GM10847 (cell line): Measurements from ENCODE around the gene SOBP.

Experiments
- POLR2A ChIP-seq: IDR thresholded peaks from 2 replicates; pipeline ENCODE4 v1.6.1; 2011; ENCODE audit not compliant: insufficient read length; ENCODE audit errors: extremely low read depth

Gene SOBP

DNA sequence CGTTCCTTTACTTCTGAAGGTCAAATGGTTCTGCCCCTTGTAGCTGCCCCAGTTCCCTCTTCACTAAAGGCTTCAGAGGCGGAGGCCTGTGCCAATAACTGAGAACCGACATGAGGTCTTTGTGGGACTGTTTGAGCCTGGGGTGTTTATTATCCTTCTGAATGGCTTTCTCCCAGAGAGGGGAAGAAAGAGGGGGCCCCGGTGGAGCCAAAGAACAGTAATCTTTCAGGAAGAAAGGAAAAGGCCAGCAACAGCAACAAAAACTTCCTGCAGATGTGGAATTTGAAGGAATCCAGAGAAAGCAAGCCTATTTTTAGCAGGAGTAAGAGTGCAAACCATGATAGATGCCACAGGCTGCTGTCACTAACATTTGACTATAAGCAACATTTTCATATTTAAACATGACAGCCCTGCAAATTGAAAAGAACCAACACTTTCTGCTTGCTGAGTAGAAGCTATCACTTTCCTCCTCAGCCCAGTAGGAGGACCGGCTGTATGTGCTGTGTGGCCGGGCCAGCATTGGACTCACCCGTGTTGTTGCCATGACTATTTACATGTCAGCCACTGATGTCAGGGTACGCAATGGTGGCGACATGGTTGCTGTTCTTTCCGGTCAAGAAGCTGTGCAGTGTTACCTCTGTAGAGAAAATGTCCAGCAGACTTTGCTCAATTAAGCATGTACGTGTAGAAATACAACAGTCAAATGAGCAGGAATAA lies 121.3 kb downstream of the SOBP start:
- TF ChIP-seq POLR2A: no peak

DNA sequence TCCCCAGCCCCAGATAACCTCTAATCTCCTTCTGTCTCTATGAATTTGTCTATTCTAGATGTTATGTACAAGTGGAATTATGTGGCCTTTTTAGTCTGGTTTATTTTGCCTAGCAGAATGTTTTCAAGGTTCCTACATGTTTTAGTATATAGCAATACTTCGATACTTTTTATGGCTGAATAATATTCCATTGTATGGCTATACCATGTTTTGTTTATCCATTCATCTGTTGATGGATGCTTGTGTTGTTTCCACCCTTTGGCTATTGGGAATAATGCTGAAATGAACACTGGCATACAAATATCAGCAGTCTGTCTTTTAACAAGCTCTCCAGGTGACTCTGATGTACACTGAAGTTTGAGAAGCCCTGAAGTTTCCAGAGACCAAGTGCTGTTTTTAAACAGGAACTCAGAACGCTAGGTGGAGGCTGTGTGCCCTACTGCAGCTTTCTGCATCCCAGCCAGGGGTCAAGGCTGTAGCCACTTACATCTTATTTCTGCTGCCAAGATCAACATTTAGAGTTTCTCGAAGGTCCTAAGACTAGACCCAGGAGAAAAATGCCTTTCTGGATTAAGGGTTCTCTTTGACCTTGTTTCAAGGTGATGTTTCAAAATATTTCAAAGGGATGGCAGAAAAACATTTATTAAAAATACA lies 123.0 kb downstream of the SOBP start:
- no peak for TF ChIP-seq POLR2A

DNA sequence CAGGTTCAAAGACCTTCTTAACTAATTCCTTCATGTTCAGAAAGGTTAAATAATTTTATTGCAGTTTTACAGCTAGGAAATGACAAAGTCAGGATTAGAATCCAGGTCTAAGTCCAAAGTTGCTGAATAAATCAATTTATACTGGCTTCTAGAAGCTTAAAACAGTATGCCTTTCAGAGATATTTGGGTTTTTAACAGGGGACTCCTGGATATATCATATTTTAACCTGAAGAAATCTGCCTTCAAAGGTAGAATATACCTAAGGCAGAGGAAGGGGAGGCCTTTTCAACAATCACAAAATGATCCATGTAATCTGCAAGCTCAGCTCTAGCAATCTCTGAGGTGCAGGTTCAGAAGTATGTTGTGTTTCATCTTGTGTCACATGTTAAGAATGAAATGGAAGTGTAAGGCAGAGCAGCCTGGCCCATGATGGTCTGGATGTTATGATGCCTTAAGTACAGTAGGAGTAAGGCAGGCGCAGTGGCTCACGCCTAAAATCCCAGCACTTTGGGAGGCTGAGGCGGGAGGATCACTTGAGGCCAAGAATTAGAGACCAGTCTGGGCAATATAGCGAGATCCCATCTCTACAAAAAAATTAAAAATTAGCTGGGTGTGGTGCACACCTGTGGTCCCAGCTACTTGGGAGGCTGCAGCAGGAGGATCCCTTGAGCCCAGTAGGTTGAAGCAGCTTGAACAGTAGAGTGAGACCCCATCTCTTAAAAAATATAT lies 123.9 kb downstream of the SOBP start:
- TF ChIP-seq POLR2A: no peak

DNA sequence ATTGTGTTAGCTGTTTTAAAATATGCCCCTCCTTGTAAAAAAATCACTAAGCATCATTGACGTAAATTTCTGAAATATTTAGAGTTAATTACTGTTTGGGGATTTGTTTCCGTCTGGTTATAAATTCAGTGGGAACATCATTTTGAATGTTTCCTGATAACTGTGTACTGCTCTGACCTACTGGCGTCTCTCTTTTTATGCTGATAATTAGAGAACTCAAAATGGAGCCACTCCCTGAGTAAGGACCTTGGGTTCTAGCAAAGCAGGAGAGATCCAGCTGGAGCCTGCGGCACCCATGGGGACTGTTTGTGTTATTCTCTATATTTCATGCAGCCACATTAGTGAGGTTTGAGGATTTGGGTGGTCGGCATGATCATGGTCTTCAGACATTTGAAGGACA lies 124.9 kb downstream of the SOBP start:
- no peak for TF ChIP-seq POLR2A

DNA sequence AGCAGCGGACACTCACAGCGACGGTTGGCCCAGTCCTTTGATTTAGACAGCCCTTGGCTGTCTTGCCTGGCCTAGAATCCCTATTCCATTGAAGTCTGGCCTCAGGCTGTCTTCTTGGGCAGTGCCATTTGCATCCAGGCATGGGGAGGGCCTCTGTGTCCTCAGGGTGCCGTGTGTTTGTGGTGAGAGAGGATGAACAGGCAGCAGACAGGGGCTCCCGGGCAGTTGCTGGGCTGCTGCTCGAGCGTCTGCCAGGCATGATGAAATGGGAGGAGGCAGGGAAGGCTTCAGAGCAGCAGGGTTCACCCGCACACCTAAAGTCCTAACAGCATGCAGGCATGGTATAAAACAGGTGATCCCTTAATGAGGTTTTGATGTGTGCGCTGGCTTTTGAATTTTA lies 126.9 kb downstream of the SOBP start:
- TF ChIP-seq POLR2A: no peak

DNA sequence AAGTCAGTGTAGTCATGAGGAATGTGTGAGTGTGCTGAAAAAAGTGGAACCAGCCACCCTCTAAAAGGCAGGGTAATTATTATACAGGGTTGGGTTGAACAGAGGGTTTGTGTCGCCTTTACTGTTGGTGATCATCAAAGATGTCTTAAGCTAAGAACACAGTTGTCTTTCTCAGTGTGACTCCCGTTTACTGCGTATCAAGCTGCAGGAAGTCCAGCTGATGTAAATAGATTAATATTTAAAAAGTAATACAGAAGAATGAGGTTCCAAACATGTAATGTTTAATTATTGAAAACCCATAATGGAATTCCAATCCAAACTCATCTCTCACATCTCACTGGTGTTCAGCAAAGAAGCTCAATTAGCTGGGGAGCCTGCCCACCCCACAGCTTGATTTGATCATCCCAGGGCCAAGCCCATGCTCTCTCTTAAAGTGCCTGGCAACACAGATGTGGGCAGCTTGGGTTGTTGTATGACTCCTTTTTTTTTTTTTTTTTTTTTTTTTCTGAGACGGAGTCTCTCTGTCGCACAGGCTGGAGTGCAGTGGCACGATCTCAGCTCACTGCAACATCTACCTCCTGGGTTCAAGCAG lies 127.5 kb downstream of the SOBP start:
- no peak for TF ChIP-seq POLR2A

DNA sequence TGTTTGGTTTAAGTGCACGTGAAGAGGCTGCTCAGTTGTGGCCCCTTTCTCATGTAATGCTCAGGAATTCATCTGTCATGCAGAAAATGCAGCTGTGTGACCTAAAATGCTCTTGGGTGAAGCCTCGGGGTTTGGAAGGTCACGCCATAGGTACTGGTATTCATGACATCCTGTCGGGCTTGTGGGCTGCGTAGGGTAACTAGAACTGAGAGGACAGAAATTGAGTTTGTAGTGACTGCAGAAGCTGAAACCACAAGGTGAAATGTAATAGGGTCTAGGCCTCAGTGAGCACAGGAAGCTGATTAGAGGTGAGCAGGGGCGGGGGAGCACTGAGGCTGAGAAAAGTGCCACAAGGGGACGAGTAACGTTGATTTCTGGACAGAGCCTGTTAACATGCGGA lies 128.8 kb downstream of the SOBP start:
- TF ChIP-seq POLR2A: no peak

DNA sequence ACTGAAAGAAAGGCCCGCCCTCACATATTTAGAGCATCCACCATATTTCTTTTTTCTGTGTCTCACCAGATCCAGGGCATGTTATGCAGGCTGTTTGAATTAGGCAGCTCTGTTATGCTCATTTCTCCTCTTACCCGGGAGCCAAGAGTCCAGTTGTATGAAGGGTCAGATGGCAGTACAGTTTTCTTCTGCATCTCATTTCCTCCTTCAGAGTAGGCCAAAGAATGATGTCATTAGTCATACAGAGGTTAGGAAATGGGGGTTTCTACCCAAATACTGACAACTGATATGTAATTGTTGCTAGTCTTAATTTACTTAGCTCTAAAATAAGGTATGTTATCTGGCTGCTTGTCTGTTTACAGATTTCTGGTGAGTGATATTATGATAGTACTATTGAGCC lies 130.8 kb downstream of the SOBP start:
- TF ChIP-seq POLR2A: no peak

DNA sequence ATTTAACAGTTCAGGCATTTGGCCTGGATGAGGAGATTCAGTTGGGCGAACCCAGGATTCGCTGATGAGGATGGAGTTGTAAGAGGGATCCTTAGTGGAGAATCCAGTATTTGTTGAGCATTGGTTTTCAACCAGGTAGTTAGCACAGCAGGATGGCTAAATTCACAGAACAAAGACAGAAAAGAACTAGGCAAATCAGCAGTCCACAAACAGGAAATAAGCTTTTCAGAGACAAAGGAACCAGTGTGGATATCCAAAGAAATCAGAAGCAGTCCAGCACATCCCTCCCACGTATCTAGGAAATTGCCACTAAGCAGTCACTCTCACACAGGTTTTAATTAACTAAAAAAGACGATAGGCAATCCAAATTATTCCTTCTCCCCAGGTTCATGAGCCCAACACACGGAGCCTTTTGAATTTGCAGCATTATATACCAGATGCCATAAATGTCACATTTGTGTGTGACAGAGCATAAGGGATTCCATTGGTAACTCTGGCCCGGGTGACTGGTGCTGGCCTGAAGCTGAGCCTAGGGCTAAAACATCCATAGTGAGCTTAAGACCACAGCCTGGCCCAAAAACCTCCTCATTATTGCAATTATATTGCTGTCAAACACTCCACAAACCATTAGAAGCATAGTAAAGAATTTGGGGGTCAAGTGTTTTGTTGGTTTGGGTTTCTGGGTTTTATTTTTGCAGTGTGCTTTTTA lies 131.5 kb downstream of the SOBP start:
- no peak for TF ChIP-seq POLR2A

DNA sequence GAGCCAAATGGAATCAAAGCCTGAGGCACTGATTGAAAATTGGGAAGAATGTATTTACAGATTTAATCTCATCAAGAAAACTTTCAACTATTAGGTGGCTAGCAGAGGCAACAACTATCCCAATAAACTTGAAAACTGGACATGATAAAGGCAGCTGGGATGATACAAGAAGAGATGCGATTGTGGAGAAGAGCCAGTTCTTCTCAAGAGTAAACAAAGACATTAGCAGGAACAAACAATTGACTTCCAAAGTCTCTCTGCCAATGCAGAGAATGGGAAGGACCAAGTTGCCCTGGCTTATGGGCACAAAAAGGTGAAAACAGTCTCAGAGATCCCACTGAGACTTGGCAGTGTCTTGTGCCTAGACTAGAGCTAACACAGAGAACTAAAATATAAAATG lies 132.4 kb downstream of the SOBP start:
- no peak for TF ChIP-seq POLR2A

DNA sequence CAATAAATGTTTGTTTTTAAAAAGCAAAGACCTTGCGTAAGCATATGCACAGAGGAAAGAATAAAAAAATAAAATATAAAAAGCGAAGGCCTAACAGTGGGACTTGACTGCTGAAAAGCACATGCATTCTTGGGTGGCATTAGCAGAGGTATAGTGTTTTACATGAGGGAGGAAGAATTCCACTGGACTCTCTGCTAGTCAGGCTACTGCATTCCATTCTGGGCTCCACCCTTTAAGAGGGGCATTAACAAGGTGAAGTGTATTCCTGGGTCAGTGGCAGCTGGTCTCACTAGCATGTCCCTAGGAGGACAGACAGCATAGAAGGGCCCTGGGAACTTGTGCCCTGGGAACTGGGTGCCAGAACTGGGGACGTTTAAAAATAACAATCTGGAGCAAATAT lies 134.1 kb downstream of the SOBP start:
- no peak for TF ChIP-seq POLR2A

DNA sequence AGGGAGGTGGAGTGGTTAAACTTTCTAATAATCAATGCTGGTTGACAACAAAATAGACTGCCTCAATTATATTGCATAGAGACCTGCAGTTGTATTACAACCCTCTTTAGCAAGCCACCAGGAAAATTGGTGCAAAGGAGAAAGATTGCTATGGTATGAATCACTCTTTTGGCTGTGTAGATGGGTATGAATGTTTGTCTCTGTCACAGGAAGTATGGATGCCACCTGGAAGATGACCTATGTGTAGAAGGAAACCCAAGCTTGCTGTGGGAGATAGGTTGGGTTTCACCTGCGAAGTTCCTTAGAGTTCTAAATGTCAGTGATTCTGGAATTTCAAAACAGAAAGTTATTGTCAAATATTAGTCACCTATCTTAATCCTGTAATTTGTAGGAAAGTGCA lies 134.6 kb downstream of the SOBP start:
- TF ChIP-seq POLR2A: no peak

DNA sequence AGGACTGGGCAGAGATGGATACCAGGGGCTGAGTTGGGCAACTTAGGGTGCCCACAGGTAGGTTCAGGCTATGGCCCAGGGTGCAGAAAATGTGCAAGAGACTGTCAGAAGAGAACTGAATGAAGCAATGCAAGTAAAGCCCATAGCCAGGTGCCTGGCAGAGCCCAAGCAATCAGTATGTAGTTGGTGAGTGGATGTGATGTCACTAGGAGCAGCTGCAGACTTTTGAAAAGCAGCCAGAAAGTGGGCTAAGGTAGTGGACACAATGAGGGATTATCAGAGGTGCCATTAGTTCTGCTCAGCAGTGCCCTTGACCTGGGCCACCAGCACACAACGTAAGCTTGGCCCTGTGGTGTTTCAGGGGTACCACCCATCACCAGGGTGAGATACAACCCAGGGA lies 135.3 kb downstream of the SOBP start:
- no peak for TF ChIP-seq POLR2A

DNA sequence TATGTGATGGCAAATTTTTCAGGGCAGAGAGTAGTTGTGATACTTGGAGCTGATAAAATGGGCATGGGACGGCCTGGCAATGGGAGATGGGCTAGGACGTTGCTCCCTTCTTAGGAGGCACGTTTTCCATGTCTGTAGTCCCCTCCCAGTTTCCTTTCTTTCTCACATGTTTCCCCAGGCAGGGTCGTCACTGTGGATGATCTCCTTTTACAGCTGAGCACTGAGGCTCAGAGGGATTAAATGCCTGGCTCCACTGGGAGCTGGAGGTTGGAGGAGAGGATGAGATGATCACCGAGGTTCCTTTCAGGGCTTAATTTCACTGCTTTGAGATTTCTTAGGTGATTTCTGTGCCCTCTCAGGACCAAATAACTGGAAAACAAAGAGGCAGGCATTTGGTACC lies 136.7 kb downstream of the SOBP start:
- TF ChIP-seq POLR2A: no peak

DNA sequence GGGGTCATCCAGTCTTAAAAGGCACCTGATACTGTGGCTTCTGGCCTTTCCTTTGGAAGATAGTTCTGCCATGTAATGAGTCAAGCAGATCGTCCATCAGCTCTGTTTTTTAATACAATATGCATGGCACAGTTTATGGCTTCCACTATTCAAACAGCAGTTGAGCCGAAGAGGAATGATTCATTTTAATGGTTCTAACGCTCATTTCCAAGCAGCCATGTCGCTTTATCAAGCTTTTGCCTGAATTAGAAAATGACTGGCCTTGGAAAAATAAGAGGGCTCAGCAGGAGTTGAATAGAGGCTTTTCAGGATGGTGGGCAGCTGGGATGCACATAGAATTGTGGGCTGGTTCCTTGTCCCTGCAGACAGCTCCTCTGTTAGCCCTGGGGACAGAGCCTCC lies 138.1 kb downstream of the SOBP start:
- no peak for TF ChIP-seq POLR2A
